Epithelial cell of umbilical artery (primary cell): Measurements from ENCODE around the gene RRAGB. TPM values are rescaled to one million over a fixed set of nuclear protein-coding genes. Genes with fewer than 3 reads are reported as not detected.

Experiments used
- total RNA-seq: library from RNA; depleted of rRNA; stranded (reverse); fragments of >200 nt; gene quantifications from 2 replicates; pipeline ENCODE4 v1.2.3, GENCODE V29; 2014

RRAGB gene, protein sequence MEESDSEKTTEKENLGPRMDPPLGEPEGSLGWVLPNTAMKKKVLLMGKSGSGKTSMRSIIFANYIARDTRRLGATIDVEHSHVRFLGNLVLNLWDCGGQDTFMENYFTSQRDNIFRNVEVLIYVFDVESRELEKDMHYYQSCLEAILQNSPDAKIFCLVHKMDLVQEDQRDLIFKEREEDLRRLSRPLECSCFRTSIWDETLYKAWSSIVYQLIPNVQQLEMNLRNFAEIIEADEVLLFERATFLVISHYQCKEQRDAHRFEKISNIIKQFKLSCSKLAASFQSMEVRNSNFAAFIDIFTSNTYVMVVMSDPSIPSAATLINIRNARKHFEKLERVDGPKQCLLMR
- total RNA-seq = 10.4 and 21.1 TPM in 2 replicates

DNA sequence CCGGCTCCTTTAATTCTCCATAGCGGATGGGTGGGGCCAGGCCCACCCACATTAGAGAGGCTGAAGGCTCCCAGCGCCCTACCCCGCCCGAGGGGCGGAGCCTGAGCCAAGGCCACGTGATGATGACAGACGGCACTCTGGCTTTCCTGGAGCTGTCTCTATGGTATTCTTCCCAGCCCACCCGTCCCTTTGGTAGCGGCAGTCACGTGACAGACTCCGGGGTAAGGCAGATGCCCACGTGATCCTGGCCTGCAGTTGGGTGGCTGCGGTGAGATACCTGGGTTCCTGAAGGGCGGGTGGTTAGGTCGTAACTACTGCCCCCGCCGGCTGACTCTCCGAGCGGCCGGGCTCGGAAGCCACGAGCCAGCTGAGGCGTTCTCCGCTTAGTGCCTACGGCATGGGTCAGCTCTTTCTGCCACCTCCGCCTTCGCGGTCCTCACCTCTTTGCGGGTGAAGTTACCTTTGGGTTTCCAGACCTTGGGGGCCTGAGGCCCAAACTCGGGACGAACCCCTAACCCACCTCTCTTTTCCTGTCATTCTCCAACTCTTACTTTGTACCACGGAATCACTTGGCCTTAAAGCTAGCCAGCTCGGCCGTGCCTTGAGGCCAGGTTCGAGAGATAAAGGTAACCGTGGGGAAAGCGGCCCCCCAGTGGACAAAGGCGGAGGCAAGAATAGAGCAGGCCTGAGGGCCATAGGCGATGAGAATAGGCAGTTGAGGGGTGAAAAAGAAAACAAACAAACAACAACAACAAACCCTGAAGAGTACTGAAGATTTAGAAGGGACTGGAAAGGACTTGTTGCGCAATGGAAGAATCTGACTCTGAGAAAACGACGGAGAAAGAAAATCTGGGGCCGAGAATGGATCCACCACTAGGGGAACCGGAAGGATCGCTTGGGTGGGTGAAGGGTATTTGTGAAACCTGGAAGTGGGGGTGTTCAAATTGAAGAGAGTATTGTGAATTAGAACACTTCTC, at the start of gene RRAGB:
Gene RRAGB, plus strand, starts transcription at position 229 of the 977 bp plus-strand sequence. Its CDS starts 579 bp downstream, at position 808.

Other genes with a start within 250 kb of the RRAGB start
- gene USP51, start 227.9 kb upstream of the RRAGB start, total RNA-seq = 1.3 and 1.7 TPM in 2 replicates
- gene FOXR2, start 94.3 kb upstream of the RRAGB start, total RNA-seq = not detected in 2 replicates